ENCODE results near the gene CYP3A7. TPM values are rescaled to one million over a fixed set of nuclear protein-coding genes. Genes with fewer than 3 reads are reported as not detected.

CYP3A7 gene
- total and polyA plus RNA-seq, 2 of the 13 experiments (the other 11 are each of a cell fraction or from before 2014, with no cell fraction given), result 5.8 to 6.4 TPM

- TF ChIP-seq ZNF75D (CRISPR knock-in tag; IDR thresholded peaks at IDR 0.05; ENCODE audit: borderline replicate concordance), result no peak
- peak; percentile 64; the same call in 1 of the 2 replicates for TF ChIP-seq ZNF317 (CRISPR knock-in tag; IDR thresholded peaks at IDR 0.05)
- TF ChIP-seq, protein P1, sequence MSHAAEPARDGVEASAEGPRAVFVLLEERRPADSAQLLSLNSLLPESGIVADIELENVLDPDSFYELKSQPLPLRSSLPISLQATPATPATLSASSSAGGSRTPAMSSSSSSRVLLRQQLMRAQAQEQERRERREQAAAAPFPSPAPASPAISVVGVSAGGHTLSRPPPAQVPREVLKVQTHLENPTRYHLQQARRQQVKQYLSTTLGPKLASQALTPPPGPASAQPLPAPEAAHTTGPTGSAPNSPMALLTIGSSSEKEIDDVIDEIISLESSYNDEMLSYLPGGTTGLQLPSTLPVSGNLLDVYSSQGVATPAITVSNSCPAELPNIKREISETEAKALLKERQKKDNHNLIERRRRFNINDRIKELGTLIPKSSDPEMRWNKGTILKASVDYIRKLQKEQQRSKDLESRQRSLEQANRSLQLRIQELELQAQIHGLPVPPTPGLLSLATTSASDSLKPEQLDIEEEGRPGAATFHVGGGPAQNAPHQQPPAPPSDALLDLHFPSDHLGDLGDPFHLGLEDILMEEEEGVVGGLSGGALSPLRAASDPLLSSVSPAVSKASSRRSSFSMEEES (CRISPR knock-in tag; IDR thresholded peaks at IDR 0.05), result no peak
- no peak for TF ChIP-seq NONO (IDR thresholded peaks at IDR 0.05)
- peak; percentile 65; the same call in 1 of the 2 replicates for TF ChIP-seq NONO (CRISPR knock-in tag; conservative IDR thresholded peaks at IDR 0.05)
- no peak for TF ChIP-seq ZFP41 (CRISPR knock-in tag; IDR thresholded peaks at IDR 0.05; ENCODE audit: borderline replicate concordance)
- TF ChIP-seq AGO2 (optimal IDR thresholded peaks at IDR 0.05; ENCODE audit: low read depth, low read length), result no peak
- TF ChIP-seq SALL1 (CRISPR knock-in tag; IDR thresholded peaks at IDR 0.05), result peak; percentile 96
- TF ChIP-seq ZNF362 (CRISPR knock-in tag; IDR thresholded peaks at IDR 0.05; ENCODE audit: borderline replicate concordance), result no peak
- TF ChIP-seq ZNF33A (CRISPR knock-in tag; IDR thresholded peaks at IDR 0.05; ENCODE audit: borderline replicate concordance), result no peak
- TF ChIP-seq WIZ (CRISPR knock-in tag; IDR thresholded peaks at IDR 0.05), result no peak
- TF ChIP-seq CAMTA2 (CRISPR knock-in tag; IDR thresholded peaks at IDR 0.05; ENCODE audit: borderline replicate concordance), result no peak
- no peak for TF ChIP-seq ZNF354B (CRISPR knock-in tag; IDR thresholded peaks at IDR 0.05)
- TF ChIP-seq ZNF431 (CRISPR knock-in tag; IDR thresholded peaks at IDR 0.05; ENCODE audit: borderline replicate concordance, low read depth), result no peak; the same call in 1 of the 2 replicates
- no peak for TF ChIP-seq ZNF225 (CRISPR knock-in tag; IDR thresholded peaks at IDR 0.05)
- no peak for TF ChIP-seq TBP (CRISPR knock-in tag; IDR thresholded peaks at IDR 0.05)
- TF ChIP-seq MAFG (CRISPR knock-in tag; IDR thresholded peaks at IDR 0.05), result no peak
- TF ChIP-seq, protein P2, sequence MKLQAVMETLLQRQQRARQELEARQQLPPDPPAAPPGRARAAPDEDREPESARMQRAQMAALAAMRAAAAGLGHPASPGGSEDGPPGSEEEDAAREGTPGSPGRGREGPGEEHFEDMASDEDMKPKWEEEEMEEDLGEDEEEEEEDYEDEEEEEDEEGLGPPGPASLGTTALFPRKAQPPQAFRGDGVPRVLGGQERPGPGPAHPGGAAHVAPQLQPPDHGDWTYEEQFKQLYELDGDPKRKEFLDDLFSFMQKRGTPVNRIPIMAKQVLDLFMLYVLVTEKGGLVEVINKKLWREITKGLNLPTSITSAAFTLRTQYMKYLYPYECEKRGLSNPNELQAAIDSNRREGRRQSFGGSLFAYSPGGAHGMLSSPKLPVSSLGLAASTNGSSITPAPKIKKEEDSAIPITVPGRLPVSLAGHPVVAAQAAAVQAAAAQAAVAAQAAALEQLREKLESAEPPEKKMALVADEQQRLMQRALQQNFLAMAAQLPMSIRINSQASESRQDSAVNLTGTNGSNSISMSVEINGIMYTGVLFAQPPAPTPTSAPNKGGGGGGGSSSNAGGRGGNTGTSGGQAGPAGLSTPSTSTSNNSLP (IDR thresholded peaks at IDR 0.05; ENCODE audit: low read depth, low read length), result no peak; the same call in 1 of the 2 replicates
- no peak for TF ChIP-seq MBD4 (IDR thresholded peaks at IDR 0.05; ENCODE audit: borderline replicate concordance, low read length)
- no peak for TF ChIP-seq ZNF3 (CRISPR knock-in tag; IDR thresholded peaks at IDR 0.05)
- TF ChIP-seq, protein P3, sequence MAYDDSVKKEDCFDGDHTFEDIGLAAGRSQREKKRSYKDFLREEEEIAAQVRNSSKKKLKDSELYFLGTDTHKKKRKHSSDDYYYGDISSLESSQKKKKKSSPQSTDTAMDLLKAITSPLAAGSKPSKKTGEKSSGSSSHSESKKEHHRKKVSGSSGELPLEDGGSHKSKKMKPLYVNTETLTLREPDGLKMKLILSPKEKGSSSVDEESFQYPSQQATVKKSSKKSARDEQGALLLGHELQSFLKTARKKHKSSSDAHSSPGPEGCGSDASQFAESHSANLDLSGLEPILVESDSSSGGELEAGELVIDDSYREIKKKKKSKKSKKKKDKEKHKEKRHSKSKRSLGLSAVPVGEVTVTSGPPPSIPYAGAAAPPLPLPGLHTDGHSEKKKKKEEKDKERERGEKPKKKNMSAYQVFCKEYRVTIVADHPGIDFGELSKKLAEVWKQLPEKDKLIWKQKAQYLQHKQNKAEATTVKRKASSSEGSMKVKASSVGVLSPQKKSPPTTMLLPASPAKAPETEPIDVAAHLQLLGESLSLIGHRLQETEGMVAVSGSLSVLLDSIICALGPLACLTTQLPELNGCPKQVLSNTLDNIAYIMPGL (CRISPR knock-in tag; IDR thresholded peaks at IDR 0.05; ENCODE audit: borderline replicate concordance in 1 of 2, low read depth in 1 of 2), result peak; percentile 35; a peak in 1 of 4 replicates
- TF ChIP-seq XBP1 (CRISPR knock-in tag; IDR thresholded peaks at IDR 0.05), result no peak
- no peak for TF ChIP-seq SMAD9 (CRISPR knock-in tag; IDR thresholded peaks at IDR 0.05)
- no peak for TF ChIP-seq RBAK (CRISPR knock-in tag; IDR thresholded peaks at IDR 0.05)
These were observed 57.3 kb downstream of the CYP3A7 start (continued) for GRCh38 chr7:99677648-99678045.
